Adrenal gland (tissue), 12 donors: Measurements from ENCODE around the gene CXXC4. TPM values are rescaled to one million over a fixed set of nuclear protein-coding genes. Genes with fewer than 3 reads are reported as not detected.

Experiments used
- DNase-seq, 7 donors: peaks; one replicate each; pipeline ENCODE4 v3.0.0-alpha.2; 2019 to 2020
- H3K27ac ChIP-seq, 5 donors: fragments of 200-600 bp; sonication (generic) in 4 of 5; 1 replicate in 3 of 5; 2 replicates in 2 of 5; pipeline versions ENCODE4 v1.5.1 to v1.8.0; 2016 to 2020; ENCODE audit warnings: mild to moderate bottlenecking in 1 of 5
- H3K27me3 ChIP-seq: fragments of 200-600 bp; 2 replicates; pipeline ENCODE4 v1.8.0; 2021
- H3K36me3 ChIP-seq, 2 donors: fragments of 200-600 bp; replicated peaks in 1 of 2; 1 replicate in 1 of 2; 2 replicates in 1 of 2; pipeline versions ENCODE4 v1.5.1 to v1.8.0; 2018 to 2022
- H3K4me1 ChIP-seq, 2 donors: fragments of 200-600 bp; replicated peaks in 1 of 2; 1 replicate in 1 of 2; 2 replicates in 1 of 2; pipeline versions ENCODE4 v1.5.1 to v1.8.0; 2018 to 2021
- H3K4me3 ChIP-seq, 4 donors: fragments of 200-600 bp; sonication (generic) in 3 of 4; one replicate each; pipeline ENCODE4 v1.5.1; 2016 to 2018
- H3K9me3 ChIP-seq, 3 donors: fragments of 200-600 bp; sonication (generic) in 1 of 3; replicated peaks in 1 of 3; 1 replicate in 2 of 3; 2 replicates in 1 of 3; pipeline versions ENCODE4 v1.5.1 to v1.8.0; 2016 to 2021
- POLR2A ChIP-seq, 2 donors: fragments of 450-650 bp; IDR thresholded peaks; one replicate each; pipeline ENCODE4 v1.6.1; 2017; ENCODE audit warnings: antibody characterized with exemption in 2 of 2, mild to moderate bottlenecking in 2 of 2, moderate library complexity in 1 of 2
- WGBS, 4 donors: extraction: QIAGEN DNeasy Blood & Tissue Kit in 2 of 4; methylation state at CpG; one replicate each; pipeline versions ENCODE4 v1.1.5 to v1.1.7; 2013 to 2017; 5-methylcytosine and 5-hydroxymethylcytosine counted together
- intact Hi-C, 2 donors: fragments of 100-400 bp; cut with DNase I; formaldehyde crosslinking; loops; one replicate each; pipeline versions ENCODE4 v1.14.1 to v1.15.0; 2022 to 2023
- polyA plus RNA-seq, 3 donors: library from polyadenylated mRNA; stranded (reverse); fragments of 200-250 nt in 2 of 3; fragments of 350-450 nt in 1 of 3; fragmentation: Illumina TruSeq in 1 of 3; extraction: RNeasy Lipid Tissue Mini Kit (QIAGEN cat#74804) in 1 of 3; gene quantifications; one replicate each; pipeline ENCODE4 v1.2.3, GENCODE V29; 2013 to 2014
- total RNA-seq, 9 donors: library from RNA; depleted of rRNA in 4 of 9; stranded (reverse); fragments of >200 nt in 4 of 9; fragments of 120-200 nt in 1 of 9; fragmentation: NEBNext Ultra II Directional in 1 of 9; extraction: Animal tissue kit (Norgen Biotek cat#: 25700) in 1 of 9; gene quantifications; one replicate each; pipeline versions ENCODE4 v1.1.0 to v1.2.4, GENCODE V29; 2013 to 2023
- TF ChIP-seq, protein P1 (sequence below), 6 experiments: fragments of 450-650 bp in 4 of 6; fragments of 200-600 bp in 2 of 6; sonication (generic) in 1 of 6; IDR thresholded peaks; 1 replicate in 5 of 6; 2 replicates in 1 of 6; pipeline versions ENCODE4 v1.5.1 to v1.8.0; 2016 to 2021; ENCODE audit warnings: antibody characterized with exemption in 6 of 6, mild to moderate bottlenecking in 2 of 6, moderate library complexity in 1 of 6
- donor health status: healthy with polysubstance abuse.
- donor health status: Bipolar disorder and iron deficiency.
- donor health status: DM: yes; HTN: yes; CAD: no.
- donor health status: DM: no; HTN: no; CAD: no.
- donor health status: DM: no; HTN: no; CAD: no.
- donor health status: DM: yes; HTN: yes; CAD: no.

The CXXC4 gene
- total and polyA plus RNA-seq, 12 donors = 0.12 to 2.9 (median 0.86) TPM

DNA sequence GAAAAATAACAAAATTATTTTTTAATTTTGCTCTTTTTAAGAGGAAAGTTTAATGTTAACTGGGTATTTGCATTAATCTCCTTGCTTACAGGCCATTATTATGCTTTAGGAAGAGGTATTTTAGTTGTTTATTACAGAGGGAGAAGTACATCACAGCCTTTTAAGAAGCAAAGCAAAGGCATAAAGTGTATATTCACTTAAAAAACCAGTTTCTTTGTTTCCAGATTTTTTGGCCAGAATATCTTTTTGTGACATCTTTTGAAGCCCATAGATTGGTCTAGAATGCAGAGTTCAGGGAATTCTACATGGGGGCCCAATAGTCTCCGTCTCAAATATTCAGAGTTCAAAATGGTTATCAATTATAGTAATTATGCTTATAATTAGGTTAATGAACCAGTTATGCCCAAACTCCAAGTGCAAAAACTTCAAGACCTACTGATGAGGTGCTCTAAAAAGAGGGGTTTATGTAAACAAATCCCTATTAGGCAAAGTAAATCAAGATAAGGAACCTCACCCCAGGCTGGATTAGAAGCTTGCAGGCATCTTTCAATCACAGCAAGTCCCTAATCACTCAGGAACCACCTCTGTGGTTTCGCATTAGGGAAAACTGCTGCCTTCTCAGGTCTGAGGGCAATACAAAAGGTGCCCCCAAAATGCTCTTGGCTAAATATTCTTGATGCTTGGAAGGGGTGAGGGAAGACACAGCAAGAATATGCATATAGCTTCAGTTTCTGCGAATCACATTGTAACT lies 1.4 kb downstream of the CXXC4 start:
- Histone ChIP-seq H3K4me3 (no peak overlapping the region), H3K27ac (no peak overlapping the region), H3K4me1 (peaks cover 0 to 5% of the 10 kb centered on the region in 2 donors), H3K27me3 (peaks cover 7% of the 10 kb centered on the region), H3K36me3 (no peaks in the 10 kb centered on the region), H3K9me3 (no peaks in the 10 kb centered on the region)
- no peak for DNase-seq
- 89 to 96% (median 91%) methylated on average over 3 of the region's 3 CpGs for WGBS, 4 donors
- TF ChIP-seq, protein P1, sequence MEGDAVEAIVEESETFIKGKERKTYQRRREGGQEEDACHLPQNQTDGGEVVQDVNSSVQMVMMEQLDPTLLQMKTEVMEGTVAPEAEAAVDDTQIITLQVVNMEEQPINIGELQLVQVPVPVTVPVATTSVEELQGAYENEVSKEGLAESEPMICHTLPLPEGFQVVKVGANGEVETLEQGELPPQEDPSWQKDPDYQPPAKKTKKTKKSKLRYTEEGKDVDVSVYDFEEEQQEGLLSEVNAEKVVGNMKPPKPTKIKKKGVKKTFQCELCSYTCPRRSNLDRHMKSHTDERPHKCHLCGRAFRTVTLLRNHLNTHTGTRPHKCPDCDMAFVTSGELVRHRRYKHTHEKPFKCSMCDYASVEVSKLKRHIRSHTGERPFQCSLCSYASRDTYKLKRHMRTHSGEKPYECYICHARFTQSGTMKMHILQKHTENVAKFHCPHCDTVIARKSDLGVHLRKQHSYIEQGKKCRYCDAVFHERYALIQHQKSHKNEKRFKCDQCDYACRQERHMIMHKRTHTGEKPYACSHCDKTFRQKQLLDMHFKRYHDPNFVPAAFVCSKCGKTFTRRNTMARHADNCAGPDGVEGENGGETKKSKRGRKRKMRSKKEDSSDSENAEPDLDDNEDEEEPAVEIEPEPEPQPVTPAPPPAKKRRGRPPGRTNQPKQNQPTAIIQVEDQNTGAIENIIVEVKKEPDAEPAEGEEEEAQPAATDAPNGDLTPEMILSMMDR (IDR thresholded peaks at IDR 0.05) = no peak
- intact Hi-C loops = no loop called here

DNA sequence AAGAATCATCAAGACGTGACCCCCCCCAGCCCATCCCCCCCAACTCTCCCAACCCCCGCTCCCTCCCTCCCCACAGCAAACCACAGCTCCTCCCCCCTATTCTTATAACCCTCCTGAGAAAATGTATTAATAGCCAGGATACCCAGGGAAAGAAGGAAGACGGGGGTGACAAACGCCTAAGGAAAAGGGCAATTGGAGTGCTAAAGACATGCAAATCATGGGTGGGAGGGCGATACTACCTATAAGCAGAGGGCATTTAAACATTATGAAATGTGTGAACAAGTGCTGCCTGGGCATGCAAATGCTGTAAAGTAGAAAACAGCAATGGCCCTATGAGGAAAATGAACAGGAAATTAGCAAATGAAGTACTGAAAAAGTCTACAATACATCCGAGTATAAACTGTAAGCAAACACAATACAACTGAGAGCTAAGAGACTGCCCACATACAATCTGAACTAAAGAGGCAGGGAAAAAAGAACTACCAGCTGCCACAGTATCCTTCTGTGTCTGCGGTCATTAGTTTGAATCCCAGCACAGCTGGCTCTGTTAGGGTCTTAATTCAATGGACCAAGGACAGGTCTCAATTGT lies 2.4 kb downstream of the CXXC4 start:
- no peak overlapping the region for H3K27ac ChIP-seq
- intact Hi-C loops = no loop called here
- H3K4me1 ChIP-seq = peaks cover 0 to 5% of the 10 kb centered on the region in 2 donors
- no peak for DNase-seq
- no peaks in the 10 kb centered on the region for H3K9me3 ChIP-seq
- H3K36me3 ChIP-seq = no peaks in the 10 kb centered on the region
- no peak for TF ChIP-seq POLR2A (IDR thresholded peaks at IDR 0.05)
- TF ChIP-seq, protein P1 (IDR thresholded peaks at IDR 0.05) = no peak
- peaks cover 7% of the 10 kb centered on the region for H3K27me3 ChIP-seq
- 9 to 18% (median 14%) methylated on average over 7 of the region's 7 CpGs for WGBS, 4 donors
- peak overlapping the region in 2 of 4 donors; percentile 22 to 69 for H3K4me3 ChIP-seq

DNA sequence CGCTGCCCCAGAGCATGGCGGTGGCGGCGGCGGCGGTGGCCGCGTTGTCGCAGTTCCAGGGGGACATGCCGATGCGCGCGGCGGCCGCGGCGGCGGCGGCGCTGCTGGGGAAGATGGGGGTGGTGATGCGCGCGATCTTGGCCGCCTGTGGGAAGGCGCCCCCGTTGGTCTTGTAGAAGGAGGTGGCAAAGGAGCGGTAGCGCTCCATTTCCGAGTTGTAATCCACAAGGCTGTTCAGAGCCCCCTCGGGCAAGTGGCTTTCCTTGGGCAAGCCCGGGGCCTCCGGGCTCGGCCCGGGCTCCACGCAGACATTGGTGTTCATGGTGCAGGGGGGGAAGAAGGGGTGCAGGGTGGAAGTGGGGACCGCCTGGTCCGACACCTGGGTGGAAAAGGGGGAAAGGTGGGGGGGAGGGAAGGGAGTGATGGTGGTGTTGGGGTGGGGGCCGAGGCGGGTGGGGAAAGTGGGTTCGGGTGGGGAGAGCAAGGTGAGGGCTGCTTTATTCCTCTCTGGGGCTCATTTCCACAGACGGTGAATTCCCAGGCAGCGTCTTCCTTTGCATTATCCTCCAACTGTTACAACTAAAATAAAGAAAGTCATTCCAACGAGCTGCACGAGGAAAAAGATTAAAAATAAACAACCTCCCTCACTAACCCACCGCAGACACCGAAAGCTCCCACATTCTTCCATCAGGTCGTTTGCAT lies 3.1 kb downstream of the CXXC4 start:
- TF ChIP-seq, protein P1 (IDR thresholded peaks at IDR 0.05) = no peak
- no peak for TF ChIP-seq POLR2A (IDR thresholded peaks at IDR 0.05)
- intact Hi-C loops = no loop called here
- DNase-seq = peak in 5 of 7 donors; percentile 13 to 56 (median 27)
- H3K27ac ChIP-seq = peak overlapping the region in 2 of 5 donors; percentile 27 to 66
- no peaks in the 10 kb centered on the region for H3K36me3 ChIP-seq
- H3K4me1 ChIP-seq = peaks cover 0 to 5% of the 10 kb centered on the region in 2 donors
- peaks cover 7% of the 10 kb centered on the region for H3K27me3 ChIP-seq
- H3K9me3 ChIP-seq = no peaks in the 10 kb centered on the region
- WGBS, 4 donors = 1 to 2% (median 1%) methylated on average over 15 to 47 of the region's 47 CpGs
- peak overlapping the region in 2 of 4 donors; percentile 22 to 69 for H3K4me3 ChIP-seq

DNA sequence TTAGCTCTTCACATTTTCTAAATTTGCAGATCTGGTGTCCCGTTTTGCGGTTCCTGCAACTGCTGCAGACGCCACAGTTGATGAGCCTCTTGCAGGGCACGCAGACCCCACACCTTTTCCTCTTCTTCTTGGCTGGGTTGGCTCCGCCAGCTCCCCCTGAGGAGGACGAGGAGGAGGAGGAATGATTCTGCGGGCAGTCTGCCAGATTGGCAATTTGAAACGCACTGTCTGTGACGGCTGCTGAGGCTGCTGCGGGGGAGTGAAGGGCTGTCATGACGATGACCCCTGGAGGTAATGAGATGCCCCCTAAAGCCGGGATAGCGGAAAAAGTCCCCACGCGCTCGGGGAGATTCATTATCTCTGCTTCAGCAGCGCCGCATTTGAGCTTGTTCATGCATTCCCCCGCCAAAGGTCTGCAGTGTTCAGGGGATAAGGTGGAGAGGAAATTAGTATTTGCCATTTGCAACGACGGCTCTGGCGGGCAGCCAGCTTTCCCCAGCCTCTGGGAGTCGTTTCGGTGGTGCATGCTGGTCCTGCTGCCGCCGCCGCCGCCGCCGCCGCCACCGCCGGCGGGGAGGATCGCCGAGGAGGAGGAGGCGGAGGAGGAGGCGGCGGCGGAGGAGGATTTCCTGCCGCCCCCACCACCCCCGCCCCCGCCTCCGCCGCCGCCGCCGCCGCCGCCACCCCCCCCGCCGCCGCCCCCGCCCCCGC lies 3.8 kb downstream of the CXXC4 start:
- peak overlapping the region in 3 of 4 donors; percentile 7 to 69 (median 35) for H3K4me3 ChIP-seq
- H3K27me3 ChIP-seq = no peaks in the 10 kb centered on the region
- 0 to 2% (median 1%) methylated on average over 11 to 51 of the region's 55 CpGs for WGBS, 4 donors
- H3K9me3 ChIP-seq = no peaks in the 10 kb centered on the region
- peak overlapping the region in 2 of 5 donors; percentile 36 to 43 for H3K27ac ChIP-seq
- H3K4me1 ChIP-seq = peaks cover 0 to 5% of the 10 kb centered on the region in 2 donors
- H3K36me3 ChIP-seq = no peaks in the 10 kb centered on the region
- intact Hi-C loops = no loop called here
- peak; percentile 50 to 84 (median 74) for DNase-seq
- TF ChIP-seq, protein P1 (IDR thresholded peaks at IDR 0.05) = no peak
- no peak for TF ChIP-seq POLR2A (IDR thresholded peaks at IDR 0.05)
